ENCODE measurements around the gene JAG2.

JAG2 gene

DNA sequence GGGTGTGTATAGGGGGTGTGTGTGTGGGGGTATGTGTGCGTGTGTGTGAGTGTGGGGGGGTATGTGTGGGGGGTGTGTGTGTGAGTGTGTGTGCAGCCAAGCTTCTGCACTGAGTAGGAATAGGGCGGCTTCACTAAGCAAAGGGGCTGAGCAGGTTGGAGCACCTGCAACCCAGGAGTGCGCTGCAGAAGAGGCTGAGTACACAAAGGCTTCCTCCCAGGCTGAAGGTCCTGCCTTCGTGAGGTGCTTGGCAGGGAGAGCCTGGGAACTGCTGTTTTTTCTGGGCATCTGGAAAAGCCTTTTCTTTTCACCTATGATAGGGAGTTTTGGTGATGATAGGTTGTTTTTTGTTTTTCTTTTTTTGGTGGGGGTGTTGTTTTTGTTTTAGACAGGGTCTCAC is 18.5 kb upstream of the JAG2 start:
- CTCF ChIA-PET: interaction anchor here (0.6 to 0.9 kb wide), 2 partner anchors 124 to 291 kb away, joined by 3 to 5 read pairs; no protein-coding TSS in a partner anchor
- Histone ChIP-seq H3K4me1 (ENCODE audit: control insufficient read depth, insufficient read depth, low read length) (no peaks in the 10 kb centered on the region), H3K27ac (ENCODE audit: extremely low read depth, low read depth, low read length) (no peak overlapping the region), H3K4me3 (ENCODE audit: low read depth, low read length) (no peak overlapping the region), H3K9me3 (ENCODE audit: control insufficient read depth, insufficient read depth, low read depth, low read length) (no peaks in the 10 kb centered on the region), H3K36me3 (ENCODE audit: control insufficient read depth in 2 of 2, insufficient read depth in 1 of 2, low read length in 2 of 2) (no peaks in the 10 kb centered on the region)
- POLR2A ChIA-PET: no interaction called here
- TF ChIP-seq, protein P1, sequence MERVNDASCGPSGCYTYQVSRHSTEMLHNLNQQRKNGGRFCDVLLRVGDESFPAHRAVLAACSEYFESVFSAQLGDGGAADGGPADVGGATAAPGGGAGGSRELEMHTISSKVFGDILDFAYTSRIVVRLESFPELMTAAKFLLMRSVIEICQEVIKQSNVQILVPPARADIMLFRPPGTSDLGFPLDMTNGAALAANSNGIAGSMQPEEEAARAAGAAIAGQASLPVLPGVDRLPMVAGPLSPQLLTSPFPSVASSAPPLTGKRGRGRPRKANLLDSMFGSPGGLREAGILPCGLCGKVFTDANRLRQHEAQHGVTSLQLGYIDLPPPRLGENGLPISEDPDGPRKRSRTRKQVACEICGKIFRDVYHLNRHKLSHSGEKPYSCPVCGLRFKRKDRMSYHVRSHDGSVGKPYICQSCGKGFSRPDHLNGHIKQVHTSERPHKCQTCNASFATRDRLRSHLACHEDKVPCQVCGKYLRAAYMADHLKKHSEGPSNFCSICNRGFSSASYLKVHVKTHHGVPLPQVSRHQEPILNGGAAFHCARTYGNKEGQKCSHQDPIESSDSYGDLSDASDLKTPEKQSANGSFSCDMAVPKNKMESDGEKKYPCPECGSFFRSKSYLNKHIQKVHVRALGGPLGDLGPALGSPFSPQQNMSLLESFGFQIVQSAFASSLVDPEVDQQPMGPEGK (tag by site-specific recombination; IDR thresholded peaks at IDR 0.05): 0 out of 2 replicates have a peak, but pooled peaks have one; percentile 25
- TF ChIP-seq ZBTB8A (tag by site-specific recombination; IDR thresholded peaks at IDR 0.05) (peak; percentile 13; the same call in 1 of the 2 replicates), EGR2 (tag by site-specific recombination; IDR thresholded peaks at IDR 0.05; ENCODE audit: low read depth) (0 out of 2 replicates have a peak, but pooled peaks have one; percentile 15), KLF8 (tag by site-specific recombination; IDR thresholded peaks at IDR 0.05) (no peak), GLIS1 (tag by site-specific recombination; IDR thresholded peaks at IDR 0.05) (peak; percentile 30; the same call in 1 of the 2 replicates), ZNF600 (tag by site-specific recombination; IDR thresholded peaks at IDR 0.05) (peak; percentile 24; the same call in 1 of the 2 replicates), ZNF624 (tag by site-specific recombination; IDR thresholded peaks at IDR 0.05) (no peak), ZFHX2 (tag by site-specific recombination; conservative IDR thresholded peaks at IDR 0.05) (peak; percentile 60)
- TF ChIP-seq, protein P2, sequence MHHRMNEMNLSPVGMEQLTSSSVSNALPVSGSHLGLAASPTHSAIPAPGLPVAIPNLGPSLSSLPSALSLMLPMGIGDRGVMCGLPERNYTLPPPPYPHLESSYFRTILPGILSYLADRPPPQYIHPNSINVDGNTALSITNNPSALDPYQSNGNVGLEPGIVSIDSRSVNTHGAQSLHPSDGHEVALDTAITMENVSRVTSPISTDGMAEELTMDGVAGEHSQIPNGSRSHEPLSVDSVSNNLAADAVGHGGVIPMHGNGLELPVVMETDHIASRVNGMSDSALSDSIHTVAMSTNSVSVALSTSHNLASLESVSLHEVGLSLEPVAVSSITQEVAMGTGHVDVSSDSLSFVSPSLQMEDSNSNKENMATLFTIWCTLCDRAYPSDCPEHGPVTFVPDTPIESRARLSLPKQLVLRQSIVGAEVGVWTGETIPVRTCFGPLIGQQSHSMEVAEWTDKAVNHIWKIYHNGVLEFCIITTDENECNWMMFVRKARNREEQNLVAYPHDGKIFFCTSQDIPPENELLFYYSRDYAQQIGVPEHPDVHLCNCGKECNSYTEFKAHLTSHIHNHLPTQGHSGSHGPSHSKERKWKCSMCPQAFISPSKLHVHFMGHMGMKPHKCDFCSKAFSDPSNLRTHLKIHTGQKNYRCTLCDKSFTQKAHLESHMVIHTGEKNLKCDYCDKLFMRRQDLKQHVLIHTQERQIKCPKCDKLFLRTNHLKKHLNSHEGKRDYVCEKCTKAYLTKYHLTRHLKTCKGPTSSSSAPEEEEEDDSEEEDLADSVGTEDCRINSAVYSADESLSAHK (tag by site-specific recombination; IDR thresholded peaks at IDR 0.05): peak; percentile 52; the same call in 1 of the 2 replicates
- TF ChIP-seq, protein P3, sequence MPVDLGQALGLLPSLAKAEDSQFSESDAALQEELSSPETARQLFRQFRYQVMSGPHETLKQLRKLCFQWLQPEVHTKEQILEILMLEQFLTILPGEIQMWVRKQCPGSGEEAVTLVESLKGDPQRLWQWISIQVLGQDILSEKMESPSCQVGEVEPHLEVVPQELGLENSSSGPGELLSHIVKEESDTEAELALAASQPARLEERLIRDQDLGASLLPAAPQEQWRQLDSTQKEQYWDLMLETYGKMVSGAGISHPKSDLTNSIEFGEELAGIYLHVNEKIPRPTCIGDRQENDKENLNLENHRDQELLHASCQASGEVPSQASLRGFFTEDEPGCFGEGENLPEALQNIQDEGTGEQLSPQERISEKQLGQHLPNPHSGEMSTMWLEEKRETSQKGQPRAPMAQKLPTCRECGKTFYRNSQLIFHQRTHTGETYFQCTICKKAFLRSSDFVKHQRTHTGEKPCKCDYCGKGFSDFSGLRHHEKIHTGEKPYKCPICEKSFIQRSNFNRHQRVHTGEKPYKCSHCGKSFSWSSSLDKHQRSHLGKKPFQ (tag by site-specific recombination; IDR thresholded peaks at IDR 0.05): no peak
- TF ChIP-seq, protein P4, sequence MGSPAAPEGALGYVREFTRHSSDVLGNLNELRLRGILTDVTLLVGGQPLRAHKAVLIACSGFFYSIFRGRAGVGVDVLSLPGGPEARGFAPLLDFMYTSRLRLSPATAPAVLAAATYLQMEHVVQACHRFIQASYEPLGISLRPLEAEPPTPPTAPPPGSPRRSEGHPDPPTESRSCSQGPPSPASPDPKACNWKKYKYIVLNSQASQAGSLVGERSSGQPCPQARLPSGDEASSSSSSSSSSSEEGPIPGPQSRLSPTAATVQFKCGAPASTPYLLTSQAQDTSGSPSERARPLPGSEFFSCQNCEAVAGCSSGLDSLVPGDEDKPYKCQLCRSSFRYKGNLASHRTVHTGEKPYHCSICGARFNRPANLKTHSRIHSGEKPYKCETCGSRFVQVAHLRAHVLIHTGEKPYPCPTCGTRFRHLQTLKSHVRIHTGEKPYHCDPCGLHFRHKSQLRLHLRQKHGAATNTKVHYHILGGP (tag by site-specific recombination; IDR thresholded peaks at IDR 0.05): no peak
- TF ChIP-seq, protein P5, sequence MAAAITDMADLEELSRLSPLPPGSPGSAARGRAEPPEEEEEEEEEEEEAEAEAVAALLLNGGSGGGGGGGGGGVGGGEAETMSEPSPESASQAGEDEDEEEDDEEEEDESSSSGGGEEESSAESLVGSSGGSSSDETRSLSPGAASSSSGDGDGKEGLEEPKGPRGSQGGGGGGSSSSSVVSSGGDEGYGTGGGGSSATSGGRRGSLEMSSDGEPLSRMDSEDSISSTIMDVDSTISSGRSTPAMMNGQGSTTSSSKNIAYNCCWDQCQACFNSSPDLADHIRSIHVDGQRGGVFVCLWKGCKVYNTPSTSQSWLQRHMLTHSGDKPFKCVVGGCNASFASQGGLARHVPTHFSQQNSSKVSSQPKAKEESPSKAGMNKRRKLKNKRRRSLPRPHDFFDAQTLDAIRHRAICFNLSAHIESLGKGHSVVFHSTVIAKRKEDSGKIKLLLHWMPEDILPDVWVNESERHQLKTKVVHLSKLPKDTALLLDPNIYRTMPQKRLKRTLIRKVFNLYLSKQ (tag by site-specific recombination; IDR thresholded peaks at IDR 0.05; ENCODE audit: borderline replicate concordance): no peak

DNA sequence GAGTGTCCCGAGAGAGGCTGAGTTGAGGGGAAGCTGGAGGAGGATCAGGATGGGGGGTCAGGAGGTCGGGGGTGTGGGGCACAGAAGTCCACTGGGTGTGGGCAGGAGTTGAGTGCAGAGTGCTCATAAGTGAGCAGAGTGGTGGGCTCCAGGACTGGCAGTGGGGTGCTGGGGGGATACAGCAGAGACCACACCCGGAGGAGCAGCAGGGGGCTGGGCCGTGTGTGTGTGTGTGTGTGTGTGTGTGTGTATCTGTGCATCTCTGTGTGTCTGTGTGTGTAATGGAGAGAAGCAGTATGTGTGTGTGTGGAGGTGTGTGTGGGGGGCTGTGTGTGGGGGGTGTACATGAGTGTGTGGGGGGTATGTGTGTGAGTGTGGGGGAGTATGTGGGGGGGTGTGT is 17.4 kb upstream of the JAG2 start:
- no peaks in the 10 kb centered on the region for H3K36me3 ChIP-seq (ENCODE audit: control insufficient read depth in 2 of 2, insufficient read depth in 1 of 2, low read length in 2 of 2)
- H3K4me1 ChIP-seq (ENCODE audit: control insufficient read depth, insufficient read depth, low read length): no peaks in the 10 kb centered on the region
- ChIA-PET CTCF (interaction anchor here (0.8 kb wide), 1 partner anchor 96 kb away, joined by 3 read pairs; no protein-coding TSS in a partner anchor), POLR2A (no interaction called here)
- no peaks in the 10 kb centered on the region for H3K9me3 ChIP-seq (ENCODE audit: control insufficient read depth, insufficient read depth, low read depth, low read length)
- no peak overlapping the region for H3K27ac ChIP-seq (ENCODE audit: extremely low read depth, low read depth, low read length)
- no peak overlapping the region for H3K4me3 ChIP-seq (ENCODE audit: low read depth, low read length)
- TF ChIP-seq ZBTB7A (tag by site-specific recombination; IDR thresholded peaks at IDR 0.05; ENCODE audit: low read depth) (peak; percentile 53; the same call in 1 of the 2 replicates), KLF1 (tag by site-specific recombination; IDR thresholded peaks at IDR 0.05) (peak; percentile 46; the same call in 1 of the 2 replicates), HOXC10 (CRISPR knock-in tag; IDR thresholded peaks at IDR 0.05) (no peak), BCL11B (tag by site-specific recombination; IDR thresholded peaks at IDR 0.05; ENCODE audit: low read depth) (0 out of 2 replicates have a peak, but pooled peaks have one; percentile 30), REPIN1 (tag by site-specific recombination; IDR thresholded peaks at IDR 0.05; ENCODE audit: low read depth) (no peak), ZNF10 (tag by site-specific recombination; IDR thresholded peaks at IDR 0.05) (no peak), ZNF133 (tag by site-specific recombination; IDR thresholded peaks at IDR 0.05) (no peak), ZFHX2 (tag by site-specific recombination; conservative IDR thresholded peaks at IDR 0.05) (peak; percentile 76), ZIC2 (tag by site-specific recombination; IDR thresholded peaks at IDR 0.05) (no peak)
- TF ChIP-seq, protein P6, sequence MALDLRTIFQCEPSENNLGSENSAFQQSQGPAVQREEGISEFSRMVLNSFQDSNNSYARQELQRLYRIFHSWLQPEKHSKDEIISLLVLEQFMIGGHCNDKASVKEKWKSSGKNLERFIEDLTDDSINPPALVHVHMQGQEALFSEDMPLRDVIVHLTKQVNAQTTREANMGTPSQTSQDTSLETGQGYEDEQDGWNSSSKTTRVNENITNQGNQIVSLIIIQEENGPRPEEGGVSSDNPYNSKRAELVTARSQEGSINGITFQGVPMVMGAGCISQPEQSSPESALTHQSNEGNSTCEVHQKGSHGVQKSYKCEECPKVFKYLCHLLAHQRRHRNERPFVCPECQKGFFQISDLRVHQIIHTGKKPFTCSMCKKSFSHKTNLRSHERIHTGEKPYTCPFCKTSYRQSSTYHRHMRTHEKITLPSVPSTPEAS (tag by site-specific recombination; IDR thresholded peaks at IDR 0.05): peak; percentile 91
- TF ChIP-seq, protein P1 (tag by site-specific recombination; IDR thresholded peaks at IDR 0.05): peak; percentile 78
